ENCODE data around the gene C6orf58.

- TF ChIP-seq CTCF (conservative IDR thresholded peaks at IDR 0.05; ENCODE audit: low read depth in 2 of 2) (no peak), POLR2AphosphoS5 (IDR thresholded peaks at IDR 0.05; ENCODE audit: low read depth) (no peak), REST (IDR thresholded peaks at IDR 0.05; ENCODE audit: unreplicated experiment) (no peak), CREB1 (CRISPR knock-in tag; IDR thresholded peaks at IDR 0.05; ENCODE audit: low read depth) (no peak)
These were observed at the start of gene C6orf58 for GRCh38 chr6:127576874-127577273.
